ENCODE measurements around the gene SEMA6D.
A peak's percentile ranks its signal among the peaks of the same experiment; 100 is the strongest.

The SEMA6D gene

DNA sequence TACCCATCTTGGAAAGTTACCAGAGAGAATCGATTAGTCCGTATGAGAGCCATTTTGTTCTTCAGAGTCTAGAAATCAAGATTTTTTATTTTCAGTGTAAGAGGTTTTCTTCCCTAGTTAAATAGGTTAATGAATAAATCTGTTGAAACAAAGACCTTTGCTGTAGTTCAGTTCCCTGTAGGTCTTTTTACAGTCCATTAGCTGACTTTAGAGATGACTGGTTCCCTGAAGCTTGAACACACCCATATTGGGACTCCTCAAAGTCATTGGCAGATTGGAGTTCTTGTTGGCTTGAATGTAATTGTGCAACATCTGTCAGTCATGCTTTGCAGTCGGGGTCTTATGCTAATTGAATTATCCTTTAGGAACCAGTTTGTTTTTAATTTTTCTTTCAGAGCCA lies 45.3 kb downstream of the SEMA6D start:
- H3K4me3 ChIP-seq (ENCODE audit: low read length): no peak overlapping the region
- no peak for DNase-seq (ENCODE audit: low read depth)
- TF ChIP-seq, protein P1, sequence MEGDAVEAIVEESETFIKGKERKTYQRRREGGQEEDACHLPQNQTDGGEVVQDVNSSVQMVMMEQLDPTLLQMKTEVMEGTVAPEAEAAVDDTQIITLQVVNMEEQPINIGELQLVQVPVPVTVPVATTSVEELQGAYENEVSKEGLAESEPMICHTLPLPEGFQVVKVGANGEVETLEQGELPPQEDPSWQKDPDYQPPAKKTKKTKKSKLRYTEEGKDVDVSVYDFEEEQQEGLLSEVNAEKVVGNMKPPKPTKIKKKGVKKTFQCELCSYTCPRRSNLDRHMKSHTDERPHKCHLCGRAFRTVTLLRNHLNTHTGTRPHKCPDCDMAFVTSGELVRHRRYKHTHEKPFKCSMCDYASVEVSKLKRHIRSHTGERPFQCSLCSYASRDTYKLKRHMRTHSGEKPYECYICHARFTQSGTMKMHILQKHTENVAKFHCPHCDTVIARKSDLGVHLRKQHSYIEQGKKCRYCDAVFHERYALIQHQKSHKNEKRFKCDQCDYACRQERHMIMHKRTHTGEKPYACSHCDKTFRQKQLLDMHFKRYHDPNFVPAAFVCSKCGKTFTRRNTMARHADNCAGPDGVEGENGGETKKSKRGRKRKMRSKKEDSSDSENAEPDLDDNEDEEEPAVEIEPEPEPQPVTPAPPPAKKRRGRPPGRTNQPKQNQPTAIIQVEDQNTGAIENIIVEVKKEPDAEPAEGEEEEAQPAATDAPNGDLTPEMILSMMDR (conservative IDR thresholded peaks at IDR 0.05; ENCODE audit: low read depth, low read length): no peak

DNA sequence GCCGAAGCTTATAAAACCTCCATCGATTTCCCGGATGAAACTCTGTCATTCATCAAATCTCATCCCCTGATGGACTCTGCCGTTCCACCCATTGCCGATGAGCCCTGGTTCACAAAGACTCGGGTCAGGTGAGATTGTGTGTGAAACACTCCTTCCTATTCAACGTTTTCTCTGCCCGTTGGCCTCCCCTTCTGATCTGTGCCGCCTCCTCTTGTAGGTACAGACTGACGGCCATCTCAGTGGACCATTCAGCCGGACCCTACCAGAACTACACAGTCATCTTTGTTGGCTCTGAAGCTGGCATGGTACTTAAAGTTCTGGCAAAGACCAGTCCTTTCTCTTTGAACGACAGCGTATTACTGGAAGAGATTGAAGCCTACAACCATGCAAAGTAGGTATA lies 47.4 kb downstream of the SEMA6D start:
- TF ChIP-seq, protein P1 (conservative IDR thresholded peaks at IDR 0.05; ENCODE audit: low read depth, low read length): no peak
- H3K4me3 ChIP-seq (ENCODE audit: low read length): no peak overlapping the region
- no peak for DNase-seq (ENCODE audit: low read depth)

DNA sequence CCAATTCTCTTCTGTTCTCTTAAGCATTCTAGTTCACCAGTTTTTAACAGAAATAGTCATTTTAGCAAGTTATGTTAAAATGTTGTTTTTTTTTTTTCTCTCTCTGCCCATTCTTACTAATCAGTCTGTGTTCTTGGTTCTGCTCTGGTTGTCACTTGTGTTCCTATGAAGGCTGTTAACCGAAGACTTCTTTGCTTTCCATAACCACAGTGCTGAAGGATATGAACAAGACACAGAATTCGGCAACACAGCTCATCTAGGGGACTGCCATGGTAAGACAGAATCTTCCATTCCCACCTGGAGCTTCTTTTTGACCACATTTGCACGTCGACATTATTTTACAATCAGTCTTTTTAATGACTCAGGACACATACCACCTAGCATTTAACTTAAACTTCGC lies 49.1 kb downstream of the SEMA6D start:
- no peak for DNase-seq (ENCODE audit: low read depth)
- TF ChIP-seq, protein P1 (conservative IDR thresholded peaks at IDR 0.05; ENCODE audit: low read depth, low read length): no peak

DNA sequence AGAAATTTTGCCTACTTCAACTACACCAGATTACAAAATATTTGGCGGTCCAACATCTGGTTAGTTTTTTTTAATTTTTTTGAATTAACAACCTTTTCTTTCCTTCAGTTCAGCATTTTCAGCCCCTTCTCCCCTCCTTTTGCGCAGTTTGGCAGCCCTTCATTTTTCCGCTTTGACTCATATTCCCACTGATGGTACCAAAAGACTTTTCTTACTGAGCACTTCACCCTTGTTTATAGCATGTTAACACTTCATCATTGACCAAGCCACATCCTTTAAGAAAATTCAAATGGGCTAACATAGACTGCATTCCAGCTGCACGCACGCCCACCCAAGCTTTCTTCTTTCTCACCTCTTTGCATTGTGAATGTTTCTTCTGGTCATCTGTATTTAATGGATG lies 49.7 kb downstream of the SEMA6D start:
- TF ChIP-seq, protein P1 (conservative IDR thresholded peaks at IDR 0.05; ENCODE audit: low read depth, low read length): no peak
- H3K4me3 ChIP-seq (ENCODE audit: low read length): no peak overlapping the region
- DNase-seq (ENCODE audit: low read depth): no peak

More for the DNA sequence above, 49.1 kb downstream of the SEMA6D start:
- H3K4me3 ChIP-seq (ENCODE audit: low read length): no peak overlapping the region

DNA sequence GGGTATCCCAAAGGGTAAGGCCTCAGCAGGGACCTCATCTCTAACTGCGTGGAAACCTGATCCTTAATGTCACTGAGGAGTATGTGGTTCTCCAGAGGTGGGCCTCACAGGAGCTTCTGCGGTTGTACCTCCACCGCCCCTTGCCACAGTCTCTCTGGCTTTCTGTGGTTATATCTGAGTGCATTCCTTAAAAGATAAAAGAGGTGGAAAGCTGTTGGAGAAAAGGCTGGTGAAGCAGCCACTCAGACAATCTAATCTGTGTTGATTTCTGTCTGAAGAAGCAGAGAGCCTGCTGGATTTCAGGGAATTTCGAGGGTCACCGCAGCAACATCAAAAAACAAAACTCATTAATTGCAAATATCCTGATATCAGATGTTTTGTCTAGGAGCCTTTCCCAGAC lies 51.4 kb downstream of the SEMA6D start:
- TF ChIP-seq, protein P1 (conservative IDR thresholded peaks at IDR 0.05; ENCODE audit: low read depth, low read length): no peak
- DNase-seq (ENCODE audit: low read depth): no peak
- H3K4me3 ChIP-seq (ENCODE audit: low read length): no peak overlapping the region

DNA sequence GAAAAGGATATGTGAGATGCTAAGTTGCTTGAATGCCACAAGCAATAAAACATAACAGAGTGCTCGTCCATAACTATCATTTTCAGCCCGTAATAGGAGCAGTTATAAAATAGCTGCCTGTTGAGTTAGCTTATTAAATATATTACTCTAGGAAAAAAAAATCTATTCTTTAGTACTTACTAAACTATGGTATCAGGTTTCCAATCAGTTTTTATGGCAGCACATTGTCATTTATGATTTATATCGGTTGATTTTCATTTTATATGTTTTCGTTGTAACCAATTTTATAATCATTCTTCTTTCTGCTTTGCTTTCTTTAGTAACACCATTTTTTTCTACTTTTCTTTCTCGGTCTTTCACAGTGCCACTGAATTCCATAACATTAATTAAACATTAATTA lies 51.9 kb downstream of the SEMA6D start:
- no peak for DNase-seq (ENCODE audit: low read depth)
- no peak overlapping the region for H3K4me3 ChIP-seq (ENCODE audit: low read length)
- TF ChIP-seq, protein P1 (conservative IDR thresholded peaks at IDR 0.05; ENCODE audit: low read depth, low read length): no peak

DNA sequence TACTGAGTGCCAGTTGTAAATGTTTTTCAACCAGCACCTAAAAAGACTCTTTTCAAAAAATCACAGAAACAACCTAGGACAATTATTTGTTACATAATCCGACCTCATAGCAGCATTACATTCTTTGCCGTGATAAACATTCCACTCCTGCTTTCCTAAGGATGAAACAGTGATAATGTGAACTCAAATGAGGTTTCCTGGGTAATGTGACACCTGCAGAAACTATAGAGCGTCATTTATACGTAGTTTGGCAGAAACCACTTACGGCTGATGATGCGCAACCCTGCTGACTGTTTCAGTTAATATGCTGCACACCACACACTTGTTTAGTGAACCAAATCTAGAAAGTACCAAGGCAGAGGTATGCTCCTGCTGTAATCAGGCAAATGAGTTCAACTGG lies 55.8 kb downstream of the SEMA6D start:
- DNase-seq (ENCODE audit: low read depth): peak; percentile 44
- TF ChIP-seq, protein P1 (conservative IDR thresholded peaks at IDR 0.05; ENCODE audit: low read depth, low read length): no peak
- no peak overlapping the region for H3K4me3 ChIP-seq (ENCODE audit: low read length)

Measured in retinal pigment epithelial cell (primary cell).